GM06990 (cell line): ENCODE measurements around the gene PKP4.
"Not testable (repeated sequence)": the region's sequence is repeated elsewhere in the genome, so short reads cannot be mapped to it uniquely, and the experiment has no call there.

Experiments used
- DNase-seq: peaks from one replicate; pipeline ENCODE4 v3.0.0-alpha.2; 2011; ENCODE audit not compliant: insufficient read length; ENCODE audit errors: extremely low read depth
- H3K27me3 ChIP-seq: replicated peaks from 2 replicates; pipeline ENCODE4 v1.6.0; 2011; ENCODE audit warnings: low read length; ENCODE audit not compliant: control insufficient read depth, insufficient read depth
- H3K36me3 ChIP-seq: 2 replicates; pipeline ENCODE4 v1.5.1; 2011; ENCODE audit warnings: low read length; ENCODE audit not compliant: control insufficient read depth, insufficient read depth
- H3K4me3 ChIP-seq: replicated peaks from 2 replicates; pipeline ENCODE4 v1.5.1; 2011; ENCODE audit warnings: low read depth, mild to moderate bottlenecking, control low read depth, low read length
- TF ChIP-seq, protein P1 (sequence below): IDR thresholded peaks from 2 replicates; pipeline ENCODE4 v1.5.1; 2011; ENCODE audit warnings: low read length, control low read depth, mild to moderate bottlenecking, inconsistent platforms; ENCODE audit not compliant: insufficient read depth, poor library complexity, severe bottlenecking

PKP4 gene

DNA sequence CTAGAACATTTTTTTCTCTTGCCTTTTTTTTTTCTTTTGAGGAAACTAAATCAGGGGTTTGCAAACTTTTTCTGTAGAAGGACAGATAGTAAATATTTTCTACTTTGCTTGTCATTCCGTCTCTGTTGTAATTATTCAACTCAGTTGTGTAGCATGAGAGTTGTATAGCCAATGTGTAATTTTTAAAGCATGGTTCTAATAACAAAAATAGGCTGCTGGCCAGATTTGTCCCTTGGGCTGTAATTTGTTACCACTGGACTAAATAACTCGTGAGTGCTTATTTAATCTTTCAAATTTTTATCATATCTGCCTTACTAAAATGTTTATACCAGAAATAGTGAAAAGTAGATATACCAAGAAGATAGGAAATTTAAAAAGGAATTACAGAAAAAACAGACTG, 43.2 kb upstream of the PKP4 start:
- Histone ChIP-seq H3K36me3 (no peaks in the 10 kb centered on the region), H3K4me3 (no peak overlapping the region)
- no peak for DNase-seq

DNA sequence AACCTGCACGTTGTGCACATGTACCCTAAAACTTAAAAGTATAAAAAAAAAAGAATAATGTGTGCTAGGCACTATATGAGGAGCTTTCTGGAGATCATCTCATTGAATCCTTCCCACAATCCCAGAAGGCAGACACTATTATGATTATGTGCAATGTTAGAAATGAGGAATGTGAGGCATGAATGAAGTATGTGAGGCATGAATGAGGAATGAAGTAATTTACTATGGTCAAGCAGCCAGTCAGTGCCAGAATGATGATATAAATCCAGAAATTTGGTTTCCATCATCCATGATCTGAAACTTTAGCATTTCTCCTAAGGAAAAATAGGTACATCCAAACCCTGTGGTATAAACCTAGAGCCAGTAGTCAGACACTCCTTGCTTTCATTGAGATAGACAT, 42.2 kb upstream of the PKP4 start:
- H3K4me3 ChIP-seq, result no peak overlapping the region
- TF ChIP-seq, protein P1, sequence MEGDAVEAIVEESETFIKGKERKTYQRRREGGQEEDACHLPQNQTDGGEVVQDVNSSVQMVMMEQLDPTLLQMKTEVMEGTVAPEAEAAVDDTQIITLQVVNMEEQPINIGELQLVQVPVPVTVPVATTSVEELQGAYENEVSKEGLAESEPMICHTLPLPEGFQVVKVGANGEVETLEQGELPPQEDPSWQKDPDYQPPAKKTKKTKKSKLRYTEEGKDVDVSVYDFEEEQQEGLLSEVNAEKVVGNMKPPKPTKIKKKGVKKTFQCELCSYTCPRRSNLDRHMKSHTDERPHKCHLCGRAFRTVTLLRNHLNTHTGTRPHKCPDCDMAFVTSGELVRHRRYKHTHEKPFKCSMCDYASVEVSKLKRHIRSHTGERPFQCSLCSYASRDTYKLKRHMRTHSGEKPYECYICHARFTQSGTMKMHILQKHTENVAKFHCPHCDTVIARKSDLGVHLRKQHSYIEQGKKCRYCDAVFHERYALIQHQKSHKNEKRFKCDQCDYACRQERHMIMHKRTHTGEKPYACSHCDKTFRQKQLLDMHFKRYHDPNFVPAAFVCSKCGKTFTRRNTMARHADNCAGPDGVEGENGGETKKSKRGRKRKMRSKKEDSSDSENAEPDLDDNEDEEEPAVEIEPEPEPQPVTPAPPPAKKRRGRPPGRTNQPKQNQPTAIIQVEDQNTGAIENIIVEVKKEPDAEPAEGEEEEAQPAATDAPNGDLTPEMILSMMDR, result no peak
- no peaks in the 10 kb centered on the region for H3K27me3 ChIP-seq
- DNase-seq, result no peak
- no peaks in the 10 kb centered on the region for H3K36me3 ChIP-seq

More for the DNA sequence above, 43.2 kb upstream of the PKP4 start:
- H3K27me3 ChIP-seq, result no peaks in the 10 kb centered on the region
- TF ChIP-seq, protein P1, result no peak

DNA sequence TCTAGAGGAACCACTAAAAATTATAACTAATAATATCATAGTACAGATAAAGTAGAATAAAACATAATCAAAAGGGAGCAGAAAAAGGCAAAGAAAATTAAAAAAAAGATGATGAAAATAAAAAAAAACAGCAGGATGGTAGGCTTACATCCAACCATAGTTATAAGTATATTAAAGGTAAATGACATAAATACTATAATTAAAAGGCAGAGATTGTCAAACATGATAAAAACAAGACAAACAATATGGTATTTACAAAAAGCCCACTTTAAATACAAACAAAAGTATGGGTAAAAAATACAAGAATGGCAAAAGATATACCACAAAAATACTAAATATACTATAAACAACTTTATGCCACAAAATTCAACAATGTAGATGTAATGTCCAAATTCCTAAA, 24.6 kb upstream of the PKP4 start:
- DNase-seq, result no peak
- TF ChIP-seq, protein P1, result no peak
- no peaks in the 10 kb centered on the region for H3K27me3 ChIP-seq
- H3K36me3 ChIP-seq, result no peaks in the 10 kb centered on the region
- H3K4me3 ChIP-seq, result no peak overlapping the region

DNA sequence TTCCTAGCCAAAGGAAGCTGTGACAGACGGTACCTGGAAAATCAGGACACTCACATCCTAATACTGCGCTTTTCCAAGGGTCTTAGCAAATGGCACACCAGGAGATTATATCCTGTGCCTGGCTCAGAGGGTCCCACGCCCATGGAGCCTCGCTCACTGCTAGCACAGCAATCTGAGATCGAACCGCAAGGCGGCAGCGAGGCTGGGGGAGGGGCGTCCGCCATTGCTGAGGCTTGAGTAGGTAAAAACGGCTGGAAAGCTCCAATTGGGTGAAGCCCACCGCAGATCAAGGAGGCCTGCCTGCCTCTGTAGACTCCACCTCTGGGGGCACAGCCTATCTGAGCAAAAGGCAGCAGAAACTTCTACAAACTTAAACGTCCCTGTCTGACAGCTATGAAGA, 23.0 kb upstream of the PKP4 start:
- not testable (repeated sequence) for H3K27me3 ChIP-seq, H3K36me3 ChIP-seq, DNase-seq, H3K4me3 ChIP-seq

DNA sequence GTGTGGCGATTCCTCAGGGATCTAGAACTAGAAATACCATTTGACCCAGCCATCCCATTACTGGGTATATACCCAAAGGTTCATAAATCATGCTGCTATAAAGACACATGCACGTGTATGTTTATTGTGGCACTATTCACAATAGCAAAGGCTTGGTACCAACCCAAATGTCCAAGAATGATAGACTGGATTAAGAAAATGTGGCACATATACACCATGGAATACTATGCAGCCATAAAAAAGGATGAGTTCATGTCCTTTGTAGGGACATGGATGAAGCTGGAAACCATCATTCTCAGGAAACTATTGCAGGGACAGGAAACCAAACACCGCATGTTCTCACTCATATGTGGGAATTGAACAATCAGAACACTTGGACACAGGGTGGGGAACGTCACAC, 17.7 kb upstream of the PKP4 start:
- not testable (repeated sequence) for H3K4me3 ChIP-seq, H3K36me3 ChIP-seq, DNase-seq, H3K27me3 ChIP-seq

DNA sequence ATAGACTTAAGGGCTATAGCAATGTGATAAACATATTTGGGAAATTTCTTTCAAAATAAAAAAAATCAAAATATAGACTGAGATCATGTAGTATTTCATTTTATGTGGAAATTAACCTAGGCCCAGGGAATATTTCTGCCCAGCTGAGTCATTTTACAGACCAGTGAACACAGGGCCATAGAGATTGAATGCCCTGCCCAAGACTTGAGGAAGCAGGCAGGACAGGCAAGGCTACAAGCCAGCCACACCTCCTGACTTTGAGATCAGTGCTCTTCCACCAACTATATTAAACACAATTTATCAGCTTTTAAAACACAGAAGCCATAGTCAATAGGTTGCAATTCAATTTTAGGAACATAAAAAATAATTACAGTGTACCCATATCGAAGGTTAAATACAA, 13.1 kb upstream of the PKP4 start:
- Histone ChIP-seq H3K4me3 (no peak overlapping the region), H3K27me3 (no peaks in the 10 kb centered on the region), H3K36me3 (no peaks in the 10 kb centered on the region)
- DNase-seq, result no peak
- TF ChIP-seq, protein P1, result no peak

DNA sequence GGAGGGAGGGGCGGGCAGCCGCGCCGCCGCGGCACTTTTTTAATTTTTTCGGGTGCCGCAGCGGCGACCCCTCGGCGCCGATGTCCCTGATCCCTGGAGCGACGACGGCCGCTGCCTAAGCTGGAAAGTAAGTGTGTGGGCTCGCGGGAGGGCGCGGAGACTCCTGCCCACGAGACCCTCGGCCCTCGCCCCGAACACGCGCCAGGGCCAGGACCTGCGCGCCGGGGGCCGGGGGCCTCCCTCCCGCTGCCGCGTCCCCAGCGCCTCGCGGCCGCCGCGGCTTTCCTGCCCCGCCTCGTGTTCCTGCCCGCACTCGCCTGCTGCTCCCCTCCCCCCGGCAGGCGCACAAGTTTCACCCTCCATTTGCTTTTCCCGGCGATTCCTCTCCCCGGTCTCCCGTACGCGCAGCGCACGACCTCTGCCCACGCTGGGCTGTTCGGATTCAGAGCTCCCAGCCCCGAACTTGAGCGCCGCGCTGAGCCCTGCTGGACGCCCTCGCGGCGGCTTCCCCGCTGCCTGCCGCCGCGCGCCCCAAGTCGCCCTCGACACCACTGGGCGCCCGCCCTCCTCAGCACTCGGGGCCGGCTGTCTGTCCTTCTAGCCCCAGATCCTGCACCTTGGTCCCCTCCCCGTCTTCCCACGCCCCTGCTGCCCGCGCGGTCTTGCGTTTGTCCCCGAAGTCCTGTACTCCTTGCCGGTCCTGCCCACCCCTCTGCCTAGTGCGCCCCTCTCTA, 507 bp downstream of the PKP4 start:
- TF ChIP-seq, protein P1, result peak; percentile 1
- DNase-seq, result peak; percentile 83

More for the DNA sequence above, 507 bp downstream of the PKP4 start:
- peak overlapping the region; percentile 93 for H3K4me3 ChIP-seq
- H3K27me3 ChIP-seq, result peaks cover 1% of the 10 kb centered on the region; the same call in 1 of the 2 replicates
- no peaks in the 10 kb centered on the region for H3K36me3 ChIP-seq
